HG03108 (cell line): ENCODE data around the gene CCNA1.

ENCODE experiments used
- ATAC-seq: cut with Tn5 transposase; IDR thresholded peaks from one replicate; pipeline ENCODE4 v1.9.1; 2021; ENCODE audit warnings: moderate library complexity; ENCODE audit not compliant: unreplicated experiment

Gene CCNA1

DNA sequence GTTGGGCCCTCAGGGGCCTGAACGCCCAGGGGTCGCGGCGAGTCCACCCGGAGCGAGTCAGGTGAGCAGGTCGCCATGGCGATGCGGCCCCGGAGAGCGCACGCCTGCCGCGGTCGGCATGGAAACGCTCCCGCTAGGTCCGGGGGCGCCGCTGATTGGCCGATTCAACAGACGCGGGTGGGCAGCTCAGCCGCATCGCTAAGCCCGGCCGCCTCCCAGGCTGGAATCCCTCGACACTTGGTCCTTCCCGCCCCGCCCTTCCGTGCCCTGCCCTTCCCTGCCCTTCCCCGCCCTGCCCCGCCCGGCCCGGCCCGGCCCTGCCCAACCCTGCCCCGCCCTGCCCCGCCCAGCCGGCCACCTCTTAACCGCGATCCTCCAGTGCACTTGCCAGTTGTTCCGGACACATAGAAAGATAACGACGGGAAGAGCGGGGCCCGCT lies at the start of gene CCNA1:
Gene CCNA1 (plus strand): TSS at position 390 of the 439 bp plus-strand sequence. CDS start 562 bp downstream, outside the sequence.
- ATAC-seq: no peak

DNA sequence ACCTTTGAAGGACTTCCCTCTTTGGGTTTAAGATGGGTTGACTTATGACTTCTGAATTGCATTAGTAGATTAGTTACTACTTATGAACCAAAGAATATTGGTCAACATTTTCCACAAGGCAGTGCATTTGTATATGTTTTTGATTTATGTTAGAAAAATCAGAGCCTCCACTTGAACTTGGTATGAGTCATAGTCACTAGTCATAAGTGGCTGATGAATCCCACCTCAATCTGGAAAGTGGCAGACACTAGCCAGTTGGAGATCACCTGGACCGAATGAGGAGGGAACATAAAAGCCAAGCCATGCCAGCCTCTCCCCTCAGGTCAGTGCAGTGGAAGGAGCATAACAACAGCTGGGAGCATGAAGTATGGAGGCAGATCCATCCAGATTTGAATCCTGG lies 46.8 kb upstream of the CCNA1 start:
- ATAC-seq: no peak

DNA sequence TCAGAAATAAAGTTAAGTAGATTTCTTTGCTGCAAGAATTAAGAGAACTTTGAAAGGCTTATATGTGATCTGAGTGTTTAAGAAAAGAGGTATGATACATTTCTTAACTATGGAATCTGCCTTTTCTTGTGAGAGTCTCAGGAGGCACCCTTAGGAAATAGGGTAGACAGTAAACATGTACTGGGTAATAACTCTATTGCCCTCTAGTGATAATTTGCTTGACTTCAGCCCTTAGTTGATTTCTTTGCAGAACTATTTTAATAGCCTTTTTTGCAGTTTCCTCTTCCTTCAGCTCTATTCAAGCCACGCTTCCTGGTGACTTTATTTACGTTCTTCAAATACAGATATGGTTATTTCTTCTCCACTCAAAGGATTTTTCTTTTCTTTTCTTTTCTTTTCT lies 37.0 kb upstream of the CCNA1 start:
- ATAC-seq: no peak

DNA sequence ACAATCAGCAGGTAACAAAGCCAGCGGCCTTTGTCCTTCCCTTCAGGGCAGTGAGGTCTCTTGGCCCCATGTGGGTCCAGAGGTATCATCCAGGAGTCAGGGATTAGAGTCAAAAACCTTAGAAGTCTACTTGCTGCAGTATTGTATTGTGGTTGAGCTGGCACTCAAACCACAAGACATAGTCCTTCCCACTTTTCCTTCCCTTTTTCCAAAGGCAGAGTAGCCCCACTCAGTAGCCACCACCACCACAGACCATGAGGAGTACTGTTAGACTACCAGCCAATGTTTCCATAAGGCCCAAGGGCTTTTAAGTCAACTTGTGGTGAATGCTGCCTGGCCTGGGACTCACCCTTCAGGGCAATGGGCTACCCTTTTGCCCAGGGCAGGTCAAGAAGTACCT lies 27.1 kb upstream of the CCNA1 start:
- no peak for ATAC-seq

DNA sequence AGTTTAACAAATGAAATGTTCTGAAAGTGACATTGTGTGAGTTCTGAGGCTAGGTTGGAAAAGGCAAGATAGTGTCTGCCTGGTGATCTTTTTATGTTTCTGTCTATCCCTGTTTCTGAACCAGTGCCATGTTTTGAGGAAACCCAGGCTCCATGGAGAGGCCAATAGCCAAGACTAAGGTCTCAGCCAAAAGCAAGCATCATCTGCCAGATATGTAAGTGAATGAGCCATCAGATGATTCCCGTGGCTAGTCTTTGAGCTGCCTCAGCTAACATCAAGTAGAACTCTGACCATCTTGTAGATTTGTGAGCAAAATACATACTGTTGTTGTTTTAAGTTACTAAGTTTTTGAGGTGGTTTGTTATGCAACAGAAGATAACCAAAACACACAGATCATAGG lies 19.6 kb upstream of the CCNA1 start:
- no peak for ATAC-seq

DNA sequence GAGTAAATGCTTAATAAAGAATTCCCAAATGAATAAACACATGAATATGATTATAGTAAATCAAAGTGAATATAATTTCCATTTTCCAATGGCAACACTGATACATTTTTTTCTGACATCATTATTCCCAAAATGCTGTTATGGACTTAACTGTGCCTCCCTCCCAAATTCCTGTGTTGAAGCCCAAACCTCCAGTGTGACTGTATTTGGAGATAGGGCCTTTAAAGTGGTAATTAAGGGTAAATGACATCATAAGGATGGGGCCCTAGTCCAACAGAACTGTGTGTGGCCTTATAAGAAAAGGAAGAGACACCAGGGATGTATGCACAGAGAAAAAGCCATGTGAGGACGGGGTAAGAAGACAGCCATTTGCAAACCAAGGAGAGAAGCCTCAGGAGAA lies 19.1 kb upstream of the CCNA1 start:
- no peak for ATAC-seq

DNA sequence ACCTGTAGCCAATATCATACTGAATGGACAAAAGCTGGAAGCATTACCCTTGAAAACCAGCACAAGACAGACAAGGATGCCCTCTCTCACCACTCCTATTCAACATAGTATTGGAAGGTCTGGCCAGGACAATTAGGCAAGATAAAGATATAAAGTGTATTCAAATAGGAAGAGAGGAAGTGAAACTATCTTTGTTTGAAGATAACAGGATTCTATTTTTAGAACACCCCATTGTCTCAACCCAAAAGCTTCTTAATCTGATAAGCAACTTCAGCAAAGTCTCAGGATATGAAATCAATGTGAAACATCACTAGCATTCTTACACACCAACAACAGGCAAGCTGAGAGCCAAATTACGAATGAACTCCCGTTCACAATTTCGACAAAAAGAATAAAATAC lies 17.8 kb upstream of the CCNA1 start:
- no peak for ATAC-seq

DNA sequence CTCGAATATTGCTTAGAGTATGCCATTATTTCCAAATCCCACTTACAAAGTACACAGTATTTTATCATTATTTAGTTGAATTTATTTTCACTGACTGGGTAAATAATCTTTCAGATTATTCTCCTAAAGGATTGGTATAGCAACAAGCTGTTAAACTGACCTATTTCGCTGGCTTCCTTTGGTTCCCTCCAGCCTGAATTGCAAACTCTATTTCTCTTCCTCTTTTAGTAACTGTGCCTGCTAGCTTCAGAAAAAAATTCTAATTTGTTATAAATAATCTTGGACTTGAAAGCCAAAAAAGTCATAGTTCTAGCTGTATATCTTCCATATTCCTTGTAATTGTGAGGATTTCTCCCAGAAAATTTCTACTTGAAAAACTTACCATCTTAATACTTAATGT lies 15.0 kb upstream of the CCNA1 start:
- ATAC-seq: no peak

DNA sequence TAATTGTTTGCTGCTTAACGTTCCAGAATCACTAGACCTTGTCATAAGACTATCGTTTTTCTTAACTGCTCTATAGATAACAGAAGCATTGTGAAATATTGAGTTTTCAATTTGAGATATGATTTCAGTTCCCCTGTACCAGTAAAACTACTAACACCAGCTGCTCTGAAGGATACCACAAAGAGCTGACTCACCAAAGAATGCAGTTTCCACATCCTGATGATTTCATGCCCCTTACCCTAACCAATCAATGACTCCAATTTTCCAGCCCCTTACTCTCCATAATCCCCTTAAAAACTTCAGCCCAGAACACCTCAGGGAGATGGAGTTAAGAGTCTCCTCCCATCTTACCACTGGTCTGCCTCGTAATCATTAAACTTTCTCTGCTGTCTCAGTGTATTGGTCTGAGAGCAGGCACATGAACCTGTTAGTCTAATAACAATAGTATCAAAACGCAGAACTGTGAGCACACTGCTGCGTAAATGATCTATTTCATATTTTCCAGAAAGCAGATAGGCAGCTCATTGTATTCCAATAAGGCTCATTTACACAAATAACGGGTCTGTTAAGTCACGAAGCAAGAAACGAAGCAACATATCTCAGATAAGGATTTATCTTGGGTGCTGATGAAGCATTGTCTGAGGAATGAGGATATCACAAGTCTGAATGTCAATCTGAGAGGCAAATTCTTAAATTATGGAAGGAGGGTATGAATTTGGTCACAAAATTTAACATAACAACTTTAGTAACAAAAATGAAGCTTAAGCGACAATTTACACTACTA lies 14.1 kb upstream of the CCNA1 start:
- peak; percentile 81 for ATAC-seq

DNA sequence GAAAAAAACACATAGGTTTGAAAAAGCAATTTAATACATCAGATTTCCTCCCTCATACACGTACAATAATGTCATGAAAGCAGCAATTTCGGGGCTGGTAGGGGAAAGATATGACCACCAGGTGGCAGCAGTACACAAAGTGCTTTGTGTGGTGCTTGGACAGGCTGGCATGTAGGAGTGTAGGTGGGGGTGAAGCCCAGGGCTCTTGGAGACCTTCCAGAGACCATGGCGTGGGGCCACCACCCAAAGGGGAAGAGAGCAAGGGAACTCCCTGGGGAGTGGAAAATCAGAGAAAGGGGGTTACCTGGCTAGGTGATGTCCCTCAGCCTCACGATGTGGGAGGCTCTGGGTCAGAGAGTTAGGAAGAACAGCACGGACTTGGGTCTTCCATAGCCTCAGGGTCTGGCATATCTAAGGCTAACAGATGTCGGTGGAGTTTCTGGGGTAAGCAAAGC lies 11.8 kb upstream of the CCNA1 start:
- ATAC-seq: peak; percentile 52

DNA sequence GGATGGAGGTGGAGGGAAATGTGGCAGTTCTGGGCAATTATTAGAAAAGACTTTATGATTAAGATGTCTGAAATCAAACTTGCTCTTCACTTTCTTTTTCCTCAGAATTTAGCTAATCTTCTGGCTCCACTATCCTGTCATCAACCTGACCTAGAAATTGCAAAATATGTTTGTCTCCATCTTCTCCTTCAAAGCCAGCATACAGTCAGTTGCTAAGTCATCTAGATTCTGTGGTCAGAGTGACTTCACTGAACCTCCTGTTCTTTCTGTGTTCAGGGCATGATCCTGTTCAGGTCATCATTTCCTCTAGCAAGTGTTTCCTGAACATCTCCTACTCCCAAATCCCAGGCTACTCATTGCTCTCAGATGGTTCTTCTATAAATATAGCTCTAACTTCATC lies 10.8 kb upstream of the CCNA1 start:
- no peak for ATAC-seq

DNA sequence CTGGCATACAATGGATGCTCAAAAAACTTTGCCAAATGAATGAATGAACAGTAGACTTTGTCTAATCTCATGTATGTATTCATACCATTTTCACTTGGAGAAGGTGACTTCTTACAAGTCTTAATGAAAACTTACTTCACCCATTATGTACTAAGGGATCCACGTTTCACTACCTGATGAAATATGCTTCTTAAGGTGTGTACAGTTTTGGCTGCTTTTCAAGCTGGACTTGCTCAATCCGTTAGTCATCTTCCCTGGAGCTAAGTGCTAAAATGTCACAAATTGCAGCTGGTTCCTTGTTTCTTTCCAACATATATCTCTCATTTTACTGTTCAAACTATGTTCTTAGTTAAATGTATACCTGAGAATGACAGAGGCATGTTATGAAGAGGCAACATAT lies 4.2 kb upstream of the CCNA1 start:
- ATAC-seq: no peak

DNA sequence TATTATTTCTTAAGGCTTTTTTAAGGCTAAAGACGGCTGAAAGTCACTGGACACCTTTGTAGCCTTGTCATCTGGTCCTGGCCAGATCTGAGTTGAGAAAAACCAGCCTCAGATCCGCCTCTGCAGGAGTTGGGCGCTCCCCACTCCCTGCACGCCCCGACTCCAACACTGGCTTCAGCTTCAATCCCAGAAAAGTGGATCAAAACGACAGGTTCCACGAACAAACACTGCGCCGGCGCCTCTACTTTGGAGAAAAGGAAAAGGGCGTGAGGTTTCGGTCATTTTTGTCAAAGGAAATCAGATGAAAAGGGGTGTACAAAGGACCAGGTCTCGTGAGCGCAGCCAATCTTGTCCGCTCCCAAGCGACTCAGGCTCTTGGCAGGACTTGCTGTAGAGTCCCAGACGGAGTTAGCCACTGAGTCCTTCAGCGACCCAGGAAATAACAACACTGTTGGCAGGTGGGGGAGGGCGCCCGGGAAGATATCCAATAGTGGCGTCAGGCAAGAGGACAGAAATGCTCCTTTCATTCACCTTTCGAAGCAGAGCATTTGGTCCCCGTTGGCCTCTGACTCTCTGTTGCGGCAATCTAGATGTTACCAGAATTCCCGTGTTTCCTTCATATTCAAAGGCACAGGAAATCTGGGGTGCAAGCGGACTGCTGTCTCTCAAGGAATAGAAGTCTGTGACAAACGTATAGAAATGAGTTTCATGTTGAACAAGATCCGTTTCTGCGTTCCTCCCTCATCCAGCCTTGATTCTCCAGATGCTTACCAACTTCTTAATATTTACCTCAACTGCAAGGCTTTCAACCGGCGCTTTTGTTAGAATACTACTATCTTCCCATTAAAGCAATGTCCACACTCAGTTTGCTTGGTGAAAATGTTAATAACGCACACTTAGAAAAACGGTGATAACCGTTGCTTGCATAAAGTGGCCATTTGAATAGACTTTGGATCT lies 1.8 kb upstream of the CCNA1 start:
- ATAC-seq: no peak

DNA sequence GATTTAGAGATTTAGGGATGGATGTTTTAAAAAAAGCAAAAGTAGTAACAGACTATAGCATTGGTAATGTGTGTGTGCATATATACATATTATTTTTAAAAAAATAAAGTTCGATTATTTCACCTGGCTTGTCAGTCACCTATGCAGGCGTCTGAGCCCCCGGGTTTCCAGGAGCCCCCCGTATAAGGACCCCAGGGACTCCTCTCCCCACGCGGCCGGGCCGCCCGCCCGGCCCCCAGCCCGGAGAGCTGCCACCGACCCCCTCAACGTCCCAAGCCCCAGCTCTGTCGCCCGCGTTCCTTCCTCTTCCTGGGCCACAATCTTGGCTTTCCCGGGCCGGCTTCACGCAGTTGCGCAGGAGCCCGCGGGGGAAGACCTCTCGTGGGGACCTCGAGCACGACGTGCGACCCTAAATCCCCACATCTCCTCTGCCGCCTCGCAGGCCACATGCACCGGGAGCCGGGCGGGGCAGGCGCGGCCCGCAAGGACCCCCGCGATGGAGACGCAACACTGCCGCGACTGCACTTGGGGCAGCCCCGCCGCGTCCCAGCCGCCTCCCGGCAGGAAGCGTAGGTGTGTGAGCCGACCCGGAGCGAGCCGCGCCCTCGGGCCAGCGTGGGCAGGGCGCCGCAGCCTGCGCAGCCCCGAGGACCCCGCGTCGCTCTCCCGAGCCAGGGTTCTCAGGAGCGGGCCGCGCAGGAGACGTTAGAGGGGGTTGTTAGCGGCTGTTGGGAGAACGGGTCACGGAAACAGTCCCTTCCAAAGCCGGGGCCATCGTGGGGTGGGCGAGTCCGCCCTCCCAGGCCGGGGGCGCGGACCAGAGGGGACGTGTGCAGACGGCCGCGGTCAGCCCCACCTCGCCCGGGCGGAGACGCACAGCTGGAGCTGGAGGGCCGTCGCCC lies 840 bp upstream of the CCNA1 start:
- ATAC-seq: no peak

DNA sequence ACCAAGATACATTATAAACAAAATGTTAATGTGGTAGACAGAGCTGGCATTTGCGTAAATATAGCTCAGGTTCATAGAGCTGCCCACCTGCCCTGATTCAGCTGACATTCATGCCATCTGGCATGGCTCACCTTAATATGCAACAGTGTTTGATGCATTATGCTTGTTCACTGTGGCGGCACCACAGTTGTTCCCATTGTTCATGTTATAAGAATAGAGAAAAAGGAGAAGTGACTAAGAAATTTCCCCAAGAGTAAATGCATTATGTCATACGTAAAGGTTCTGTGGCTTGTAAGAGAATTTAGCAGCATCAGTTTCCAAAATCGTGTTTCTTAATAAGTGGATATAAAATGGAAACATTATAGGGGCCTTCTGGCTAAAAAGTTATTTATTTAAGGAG lies 4.5 kb downstream of the CCNA1 start:
- no peak for ATAC-seq

DNA sequence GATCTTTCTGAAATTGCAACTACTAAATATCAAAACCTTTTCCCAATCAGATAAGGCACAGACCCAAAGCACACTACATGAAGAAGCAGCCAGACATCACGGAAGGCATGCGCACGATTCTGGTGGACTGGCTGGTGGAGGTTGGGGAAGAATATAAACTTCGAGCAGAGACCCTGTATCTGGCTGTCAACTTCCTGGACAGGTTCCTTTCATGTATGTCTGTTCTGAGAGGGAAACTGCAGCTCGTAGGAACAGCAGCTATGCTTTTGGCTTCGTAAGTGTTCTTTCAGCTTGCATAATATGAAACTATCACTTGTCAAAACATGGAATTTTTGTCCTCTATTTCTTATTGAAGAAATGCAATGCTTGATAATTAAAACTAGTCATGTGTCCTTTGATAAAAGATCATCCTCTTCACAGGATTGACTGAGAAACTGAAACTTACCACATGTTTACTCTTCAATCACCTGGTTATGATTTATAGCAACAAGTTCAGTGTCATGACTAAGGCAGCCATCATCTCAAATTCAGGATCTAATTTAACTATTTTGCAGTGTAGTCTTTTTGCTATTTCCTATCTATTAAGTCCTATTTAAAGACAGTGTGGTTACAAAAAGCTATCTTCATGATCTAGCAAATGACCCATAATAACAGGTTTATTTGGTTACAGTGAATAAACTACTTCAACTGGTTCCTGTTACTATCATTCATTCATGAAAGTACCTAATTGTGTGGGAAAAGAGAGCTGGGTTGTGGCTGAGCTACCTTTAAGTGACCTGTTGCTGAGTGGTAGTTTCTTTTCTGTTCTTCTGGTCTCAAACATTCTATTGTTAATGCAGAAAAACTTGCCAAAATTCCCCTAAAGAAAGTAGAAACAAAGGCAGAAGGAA lies 6.5 kb downstream of the CCNA1 start:
- ATAC-seq: no peak

DNA sequence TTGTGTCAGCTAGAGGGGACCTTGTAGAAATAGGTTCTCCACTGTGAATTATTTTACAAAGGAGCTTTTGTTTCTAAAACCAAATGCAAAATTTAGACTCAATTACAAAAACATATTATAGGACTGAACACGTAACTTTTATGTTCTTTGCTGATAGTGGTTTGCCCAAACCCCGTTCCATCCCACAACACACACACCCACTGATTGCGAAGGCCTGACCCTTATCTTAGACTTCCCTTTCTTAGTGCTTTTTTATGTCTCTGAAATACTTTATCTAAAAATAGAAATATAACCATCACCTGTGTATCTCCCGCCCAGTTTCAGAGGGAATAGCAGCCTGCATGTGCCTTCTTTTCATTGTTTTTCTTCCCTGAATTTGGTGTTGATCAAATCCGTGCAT lies 13.0 kb downstream of the CCNA1 start:
- ATAC-seq: no peak

DNA sequence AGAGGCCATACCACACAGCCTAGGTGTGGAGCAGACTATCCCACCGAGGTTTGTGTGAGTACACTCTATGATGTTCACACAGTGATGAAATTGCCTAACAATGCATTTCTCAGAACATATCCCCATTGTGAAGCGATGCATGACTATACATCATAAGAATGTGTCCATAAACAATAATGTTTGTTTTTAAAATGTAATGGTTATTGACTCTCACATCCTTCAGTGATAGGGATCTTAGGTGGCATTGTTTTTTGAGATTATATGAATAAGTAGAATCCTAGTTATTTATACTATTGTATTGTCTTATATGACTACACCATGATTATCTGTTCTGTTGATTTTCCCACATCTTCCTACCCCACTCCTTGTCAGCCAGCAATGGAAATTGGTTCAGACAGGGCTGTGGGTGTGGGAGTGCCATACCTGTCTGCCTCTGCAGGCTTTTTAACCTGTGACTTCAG lies 13.6 kb downstream of the CCNA1 start:
- ATAC-seq: no peak

DNA sequence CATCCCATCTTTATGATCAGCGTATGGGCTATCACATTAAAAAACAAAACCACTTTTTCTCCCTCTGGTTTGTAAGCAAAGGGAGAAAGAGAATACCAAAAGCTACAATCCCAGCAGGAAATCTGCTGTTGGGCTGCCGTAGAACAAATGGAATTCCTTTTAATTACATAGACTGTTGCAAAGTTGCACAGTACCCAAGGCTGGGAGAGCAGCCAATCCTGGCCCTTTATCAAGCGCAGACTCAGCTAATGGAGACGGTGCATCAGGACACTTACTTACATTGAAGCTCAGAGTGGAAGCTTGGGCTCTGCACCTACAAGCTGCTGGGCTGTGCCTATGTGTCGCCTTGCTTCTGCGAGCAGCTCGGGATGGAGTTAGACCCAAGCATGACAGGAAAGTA lies 15.2 kb downstream of the CCNA1 start:
- no peak for ATAC-seq

DNA sequence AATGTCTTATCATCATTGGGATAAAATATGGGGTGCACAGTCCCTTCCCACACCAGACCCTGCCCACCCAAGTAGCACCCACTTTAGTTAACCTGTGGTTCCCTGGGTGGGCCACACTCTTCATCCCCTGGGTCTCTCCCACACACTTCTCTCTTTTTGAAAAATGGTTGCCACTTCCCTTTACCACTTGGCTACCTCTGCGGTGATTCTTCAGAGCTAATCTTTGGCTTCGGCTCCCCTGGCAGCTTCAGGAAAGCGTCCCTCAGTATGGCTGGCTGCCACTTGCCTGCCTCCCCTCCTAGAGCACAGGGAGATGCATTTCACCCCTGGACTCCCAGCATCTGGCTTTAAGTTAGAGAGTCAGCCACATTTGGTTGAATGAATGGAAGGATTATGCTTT lies 18.2 kb downstream of the CCNA1 start:
- no peak for ATAC-seq
